Nucleus accumbens (tissue), 56 donors: ENCODE data around the gene NFATC2IP.

Experiments
- DNase-seq, 56 donors: peaks; one replicate each; lab custom pipeline; 2025; lab: John Stamatoyannopoulos, UW

NFATC2IP gene

GRCh38 chr16:28950648-28951409 lies at the start of gene NFATC2IP:
TSS of gene NFATC2IP (plus strand) at chr16:28950937. CDS start at chr16:28951012, 75 bp downstream.
- peak; percentile 95 to 100 (median 100) for DNase-seq

- no peak for DNase-seq
Measured at GRCh38 chr16:28901862-28902261, 48.9 kb upstream of the NFATC2IP start.

GRCh38 chr16:28902909-28903308 lies 47.8 kb upstream of the NFATC2IP start:
- no peak for DNase-seq

- DNase-seq = no peak
Measured at GRCh38 chr16:28903344-28904042, 47.2 kb upstream of the NFATC2IP start.

GRCh38 chr16:28904363-28904762 lies 46.4 kb upstream of the NFATC2IP start:
- no peak for DNase-seq

- no peak for DNase-seq
Measured at GRCh38 chr16:28904828-28905227, 45.9 kb upstream of the NFATC2IP start.

GRCh38 chr16:28905229-28905754 lies 45.4 kb upstream of the NFATC2IP start:
- DNase-seq = no peak

GRCh38 chr16:28905800-28906372 lies 44.9 kb upstream of the NFATC2IP start:
- no peak for DNase-seq

GRCh38 chr16:28910086-28911031 lies 40.4 kb upstream of the NFATC2IP start:
- no peak for DNase-seq

- no peak for DNase-seq
Measured at GRCh38 chr16:28912558-28912957, 38.2 kb upstream of the NFATC2IP start.

GRCh38 chr16:28913946-28914724 lies 36.6 kb upstream of the NFATC2IP start:
- DNase-seq = no peak

- DNase-seq = no peak
Measured at GRCh38 chr16:28915181-28915580, 35.6 kb upstream of the NFATC2IP start.

- no peak for DNase-seq
Measured at GRCh38 chr16:28917095-28917494, 33.6 kb upstream of the NFATC2IP start.

GRCh38 chr16:28918698-28919097 lies 32.0 kb upstream of the NFATC2IP start:
- no peak for DNase-seq

- no peak for DNase-seq
Measured at GRCh38 chr16:28923231-28923587, 27.5 kb upstream of the NFATC2IP start.

- DNase-seq = peak in 1 of 56 donors; percentile 23
Measured at GRCh38 chr16:28923652-28924398, 26.9 kb upstream of the NFATC2IP start.

GRCh38 chr16:28924399-28924761 lies 26.4 kb upstream of the NFATC2IP start:
- peak in 2 of 56 donors; percentile 24 to 41 for DNase-seq

GRCh38 chr16:28924762-28925385 lies 25.9 kb upstream of the NFATC2IP start, which contains the start of gene RABEP2:
TSS of gene RABEP2 (minus strand) at chr16:28925238. CDS start at chr16:28925163, 75 bp downstream.
- peak in 55 of 56 donors; percentile 40 to 98 (median 91) for DNase-seq
